Uterus (tissue), 2 donors: Measurements from ENCODE around the gene PPFIBP1.

Experiments
- CTCF ChIP-seq, 4 experiments: fragments of 200-600 bp in 2 of 4; fragments of 450-650 bp in 2 of 4; sonication (generic) in 2 of 4; IDR thresholded peaks; one replicate each; pipeline ENCODE4 v1.5.1; 2016 to 2019; ENCODE audit warnings: antibody characterized with exemption in 4 of 4, mild to moderate bottlenecking in 2 of 4, moderate library complexity in 1 of 4
- POLR2A ChIP-seq, 2 donors: fragments of 450-650 bp; IDR thresholded peaks; one replicate each; pipeline ENCODE4 v1.6.1; 2016; ENCODE audit warnings: antibody characterized with exemption in 2 of 2, mild to moderate bottlenecking in 1 of 2, moderate library complexity in 1 of 2

- TF ChIP-seq POLR2A (IDR thresholded peaks at IDR 0.05) (no peak), CTCF (IDR thresholded peaks at IDR 0.05) (no peak)
Observed at GRCh38 chr12:27666510-27666909, 142.5 kb downstream of the PPFIBP1 start.
